Measurements from ENCODE around the gene GRK1.

DNA sequence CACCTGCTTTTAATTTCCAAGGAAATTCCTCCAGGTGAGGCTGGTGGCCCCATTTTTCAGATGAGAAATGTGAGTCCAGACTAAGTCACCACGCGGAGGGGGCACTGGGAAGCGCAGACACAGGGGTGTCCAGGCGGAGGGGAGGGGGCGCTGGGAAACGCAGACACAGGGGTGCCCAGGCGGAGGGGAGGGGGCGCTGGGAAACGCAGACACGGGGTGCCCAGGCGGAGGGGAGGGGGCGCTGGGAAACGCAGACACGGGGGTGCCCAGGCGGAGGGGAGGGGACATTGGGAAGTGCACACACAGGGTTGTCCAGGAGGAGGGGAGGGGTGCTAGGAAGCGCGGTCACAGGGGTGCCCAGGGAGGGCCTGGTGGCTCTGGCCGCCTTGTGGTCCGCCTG is 3.5 kb downstream of the GRK1 start:
- TF ChIP-seq ZNF274 (IDR thresholded peaks at IDR 0.05; ENCODE audit: borderline replicate concordance, extremely low read depth, low read length) (no peak), POLR2A (IDR thresholded peaks at IDR 0.05; ENCODE audit: control extremely low read depth in 1 of 2, low read depth in 2 of 2, low read length in 2 of 2) (no peak), CBX5 (IDR thresholded peaks at IDR 0.05; ENCODE audit: low read depth, low read length) (no peak), SIX5 (IDR thresholded peaks at IDR 0.05; ENCODE audit: low read depth, low read length) (no peak), POLR2AphosphoS5 (IDR thresholded peaks at IDR 0.05; ENCODE audit: low read depth, low read length) (no peak), SRF (IDR thresholded peaks at IDR 0.05; ENCODE audit: low read depth, low read length) (no peak), TAF1 (IDR thresholded peaks at IDR 0.05; ENCODE audit: low read depth, low read length) (no peak), RAD21 (IDR thresholded peaks at IDR 0.05 in 1 of 2, conservative IDR thresholded peaks at IDR 0.05 in 1 of 2; ENCODE audit: low read depth in 2 of 2, low read length in 2 of 2) (no peak)
- TF ChIP-seq, protein P1, sequence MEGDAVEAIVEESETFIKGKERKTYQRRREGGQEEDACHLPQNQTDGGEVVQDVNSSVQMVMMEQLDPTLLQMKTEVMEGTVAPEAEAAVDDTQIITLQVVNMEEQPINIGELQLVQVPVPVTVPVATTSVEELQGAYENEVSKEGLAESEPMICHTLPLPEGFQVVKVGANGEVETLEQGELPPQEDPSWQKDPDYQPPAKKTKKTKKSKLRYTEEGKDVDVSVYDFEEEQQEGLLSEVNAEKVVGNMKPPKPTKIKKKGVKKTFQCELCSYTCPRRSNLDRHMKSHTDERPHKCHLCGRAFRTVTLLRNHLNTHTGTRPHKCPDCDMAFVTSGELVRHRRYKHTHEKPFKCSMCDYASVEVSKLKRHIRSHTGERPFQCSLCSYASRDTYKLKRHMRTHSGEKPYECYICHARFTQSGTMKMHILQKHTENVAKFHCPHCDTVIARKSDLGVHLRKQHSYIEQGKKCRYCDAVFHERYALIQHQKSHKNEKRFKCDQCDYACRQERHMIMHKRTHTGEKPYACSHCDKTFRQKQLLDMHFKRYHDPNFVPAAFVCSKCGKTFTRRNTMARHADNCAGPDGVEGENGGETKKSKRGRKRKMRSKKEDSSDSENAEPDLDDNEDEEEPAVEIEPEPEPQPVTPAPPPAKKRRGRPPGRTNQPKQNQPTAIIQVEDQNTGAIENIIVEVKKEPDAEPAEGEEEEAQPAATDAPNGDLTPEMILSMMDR (IDR thresholded peaks at IDR 0.05; ENCODE audit: control extremely low read depth in 1 of 3, insufficient read depth in 1 of 3, low read depth in 1 of 3, low read length in 3 of 3), result no peak
